Right renal pelvis (tissue), 4 donors: ENCODE results near the gene ANKRD22. TPM values are rescaled to one million over a fixed set of nuclear protein-coding genes. Genes with fewer than 3 reads are reported as not detected.

Source experiments
- DNase-seq, 4 donors: peaks; one replicate each; pipeline ENCODE4 v3.0.0-alpha.2; 2013; ENCODE audit warnings: low read depth in 4 of 4, low spot score in 3 of 4, missing footprints in 1 of 4
- polyA plus RNA-seq, 4 donors: library from polyadenylated mRNA; unstranded; fragments of 120-200 nt; gene quantifications; one replicate each; pipeline ENCODE4 v1.2.1, GENCODE V29; 2013; ENCODE audit not compliant: insufficient read length in 4 of 4

Gene ANKRD22
- polyA plus RNA-seq, 4 donors: 0.22 to 0.91 (median 0.56) TPM

DNA sequence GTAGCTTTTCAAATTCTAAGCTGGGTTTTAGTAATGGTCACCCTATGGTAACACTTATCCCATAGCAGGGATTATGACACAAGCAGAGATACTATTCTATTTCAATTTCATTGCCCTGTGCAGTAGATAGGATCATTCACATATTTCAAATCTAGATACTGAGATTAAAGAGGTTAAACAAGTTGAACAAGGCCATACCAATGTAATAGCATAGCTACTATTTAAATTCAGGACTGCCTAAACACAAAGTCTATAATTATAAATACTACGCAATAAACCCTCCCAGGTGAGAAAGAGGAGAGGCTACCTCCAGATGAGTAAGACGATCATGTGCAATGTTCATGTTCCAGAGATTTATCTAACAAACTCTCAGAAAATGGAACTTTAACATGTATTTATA lies 48.0 kb downstream of the ANKRD22 start:
- no peak for DNase-seq

GRCh38 chr10:88802523-88803285 lies 48.9 kb downstream of the ANKRD22 start, which contains the start of gene LIPM:
TSS of gene LIPM (plus strand) at chr10:88802730. CDS start at chr10:88802897, 167 bp downstream.
- DNase-seq: no peak

- no peak for DNase-seq
Observed at GRCh38 chr10:88800152-88801125, 51.2 kb downstream of the ANKRD22 start.

DNA sequence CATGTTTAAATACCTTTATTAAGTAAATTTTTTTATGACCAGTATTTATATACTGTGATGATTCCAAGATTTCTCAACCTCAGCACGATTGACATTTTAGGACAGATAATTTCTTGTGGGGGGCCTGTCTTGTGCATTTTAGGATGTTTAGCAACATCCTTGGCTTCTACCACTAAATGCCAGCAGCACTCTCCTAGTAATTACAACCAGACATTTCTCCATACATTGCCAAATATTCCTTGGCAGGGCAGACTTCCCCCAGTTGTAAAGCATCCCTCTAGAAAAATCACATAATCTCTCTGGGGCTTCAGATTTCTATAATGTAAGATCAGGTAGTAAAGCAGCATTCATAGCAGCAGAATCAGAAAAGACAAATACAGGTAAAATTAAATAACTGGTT lies 56.9 kb downstream of the ANKRD22 start:
- no peak for DNase-seq

DNA sequence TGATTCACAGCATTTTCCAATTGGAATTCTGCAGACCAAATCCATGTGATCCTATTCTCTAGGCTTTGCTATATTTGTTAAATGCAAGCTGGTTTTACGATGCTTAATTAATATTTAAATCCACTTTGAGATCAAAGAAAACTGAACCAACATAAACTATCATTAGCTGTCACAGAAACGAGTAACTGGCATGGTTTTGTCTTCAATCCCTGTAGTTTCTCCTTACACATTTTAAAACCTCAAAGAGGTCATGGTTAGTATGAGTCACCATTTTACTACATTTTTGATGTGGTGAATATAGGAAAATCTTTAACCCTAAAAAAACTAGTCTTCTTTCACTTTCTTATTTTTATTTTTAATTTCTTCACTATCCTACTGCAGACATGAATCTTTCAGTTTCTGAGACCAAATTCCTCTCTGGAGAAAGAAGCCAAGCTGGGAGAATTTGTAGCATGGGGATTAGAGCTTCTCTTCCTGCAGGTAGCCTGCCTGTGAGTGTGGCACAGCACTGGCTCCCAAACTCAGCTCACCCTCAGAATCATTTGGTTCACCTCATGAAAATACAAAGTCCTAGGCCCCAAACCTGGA lies 57.8 kb downstream of the ANKRD22 start:
- no peak for DNase-seq

GRCh38 chr10:88792661-88793060 lies 59.0 kb downstream of the ANKRD22 start:
- DNase-seq: no peak

GRCh38 chr10:88791924-88792323 lies 59.7 kb downstream of the ANKRD22 start:
- DNase-seq: no peak

GRCh38 chr10:88788924-88789323 lies 62.7 kb downstream of the ANKRD22 start:
- no peak for DNase-seq

GRCh38 chr10:88787463-88787862 lies 64.2 kb downstream of the ANKRD22 start:
- no peak for DNase-seq

- DNase-seq: no peak
Observed at GRCh38 chr10:88786032-88786770, 65.4 kb downstream of the ANKRD22 start.

DNA sequence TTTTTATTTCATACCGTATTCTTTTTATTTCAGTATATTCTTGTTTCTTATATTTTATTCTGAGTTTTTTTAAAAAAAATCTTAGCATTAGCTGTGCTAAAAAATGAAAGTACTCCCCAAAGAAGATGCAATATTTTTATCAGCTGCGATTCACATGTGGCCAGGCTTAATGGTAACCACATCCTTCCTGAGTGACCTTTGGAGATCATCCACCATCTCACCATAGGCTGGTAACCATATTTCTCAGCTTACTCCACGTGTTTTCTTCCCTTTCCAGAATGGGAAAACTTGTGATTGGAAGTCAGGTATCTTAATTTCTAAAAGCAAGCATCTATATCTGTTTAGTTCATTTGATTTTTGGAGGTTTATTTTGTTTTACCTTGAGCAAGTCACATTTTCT lies 67.9 kb downstream of the ANKRD22 start:
- no peak for DNase-seq

GRCh38 chr10:88782222-88782621 lies 69.4 kb downstream of the ANKRD22 start:
- DNase-seq: no peak

DNA sequence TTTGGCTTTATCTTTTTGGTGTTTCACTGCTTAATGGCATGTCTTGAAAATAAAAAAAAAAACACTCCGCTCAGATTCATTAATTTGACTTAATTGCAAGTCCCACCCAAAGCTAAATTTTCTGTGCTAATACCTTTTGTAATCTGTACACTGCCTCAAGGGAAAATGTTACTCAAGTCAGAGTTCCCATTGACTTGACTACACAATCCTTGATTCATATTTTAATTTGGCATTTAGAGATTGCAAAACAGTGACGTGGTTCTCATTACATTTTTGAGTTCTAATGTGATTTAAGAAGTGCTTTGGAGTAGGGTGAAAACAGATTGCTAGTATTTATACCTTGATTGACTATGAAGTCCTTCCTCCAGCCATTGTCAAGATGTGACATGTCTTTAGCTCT lies 70.4 kb downstream of the ANKRD22 start:
- no peak for DNase-seq

Other genes with a start within 250 kb of the ANKRD22 start
- under 1 TPM; 0.18 to 0.57 (median 0.40) TPM for gene LIPF, start 187.4 kb downstream of the ANKRD22 start, polyA plus RNA-seq
- not detected for gene LIPK, start 145.6 kb downstream of the ANKRD22 start, polyA plus RNA-seq
- gene LIPN, start 91.8 kb downstream of the ANKRD22 start, polyA plus RNA-seq: not detected
- under 1 TPM in 1 of 4 donors, not detected in 3; 0.23 TPM for gene LIPM, start 49.1 kb downstream of the ANKRD22 start, polyA plus RNA-seq
- gene STAMBPL1, start 28.4 kb upstream of the ANKRD22 start, polyA plus RNA-seq: 1 to 10 TPM; 1.8 to 2.3 (median 1.9) TPM
- 100 to 1,000 TPM; 181 to 218 (median 197) TPM for gene ACTA2, start 100.9 kb upstream of the ANKRD22 start, polyA plus RNA-seq
- 10 to 100 TPM in 3 of 4 donors, 1 to 10 TPM in 1; 9.8 to 13.9 (median 11.8) TPM for gene FAS, start 139.0 kb upstream of the ANKRD22 start, polyA plus RNA-seq